Measurements from ENCODE around the gene PEX26.

- TF ChIP-seq, protein P1, sequence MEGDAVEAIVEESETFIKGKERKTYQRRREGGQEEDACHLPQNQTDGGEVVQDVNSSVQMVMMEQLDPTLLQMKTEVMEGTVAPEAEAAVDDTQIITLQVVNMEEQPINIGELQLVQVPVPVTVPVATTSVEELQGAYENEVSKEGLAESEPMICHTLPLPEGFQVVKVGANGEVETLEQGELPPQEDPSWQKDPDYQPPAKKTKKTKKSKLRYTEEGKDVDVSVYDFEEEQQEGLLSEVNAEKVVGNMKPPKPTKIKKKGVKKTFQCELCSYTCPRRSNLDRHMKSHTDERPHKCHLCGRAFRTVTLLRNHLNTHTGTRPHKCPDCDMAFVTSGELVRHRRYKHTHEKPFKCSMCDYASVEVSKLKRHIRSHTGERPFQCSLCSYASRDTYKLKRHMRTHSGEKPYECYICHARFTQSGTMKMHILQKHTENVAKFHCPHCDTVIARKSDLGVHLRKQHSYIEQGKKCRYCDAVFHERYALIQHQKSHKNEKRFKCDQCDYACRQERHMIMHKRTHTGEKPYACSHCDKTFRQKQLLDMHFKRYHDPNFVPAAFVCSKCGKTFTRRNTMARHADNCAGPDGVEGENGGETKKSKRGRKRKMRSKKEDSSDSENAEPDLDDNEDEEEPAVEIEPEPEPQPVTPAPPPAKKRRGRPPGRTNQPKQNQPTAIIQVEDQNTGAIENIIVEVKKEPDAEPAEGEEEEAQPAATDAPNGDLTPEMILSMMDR (conservative IDR thresholded peaks at IDR 0.05; ENCODE audit: low read length), result no peak
- TF ChIP-seq EZH2phosphoT487 (IDR thresholded peaks at IDR 0.05; ENCODE audit: borderline replicate concordance), result no peak
Observed at GRCh38 chr22:18101536-18101935, 23.7 kb downstream of the PEX26 start.
